ENCODE results near the gene TIAL1.
"Not testable (repeated sequence)": the region's sequence is repeated elsewhere in the genome, so short reads cannot be mapped to it uniquely, and the experiment has no call there.

The TIAL1 gene

DNA sequence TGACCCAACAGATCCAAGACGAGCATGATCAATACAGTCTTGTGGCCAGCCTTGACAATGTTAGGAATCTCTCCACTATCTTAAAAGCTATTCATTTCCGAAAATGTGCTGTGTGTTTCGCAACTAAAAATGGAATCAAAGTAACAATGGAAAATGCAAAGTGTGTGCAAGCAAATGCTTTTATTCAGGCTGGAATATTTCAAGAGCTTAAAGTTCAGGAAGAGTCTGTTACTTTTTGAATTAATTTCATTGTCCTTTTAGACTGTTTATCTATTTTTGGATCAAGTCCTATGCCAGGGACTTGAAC is 24.3 kb upstream of the TIAL1 start:
- WGBS (ENCODE audit: insufficient coverage) = 90% methylated on average over 2 of the region's 3 CpGs
- no peaks in the 10 kb centered on the region for H3K27me3 ChIP-seq (replicated peaks in 2 of 5; ENCODE audit: control insufficient read depth in 4 of 5, insufficient read depth in 5 of 5, low read length in 4 of 5)
- H3K27ac ChIP-seq (ENCODE audit: insufficient read depth in 1 of 2, low read depth in 1 of 2, low read length in 2 of 2, poor library complexity in 1 of 2, severe bottlenecking in 2 of 2) = no peak overlapping the region
- H3K4me1 ChIP-seq (ENCODE audit: control extremely low read depth in 1 of 4, control insufficient read depth in 4 of 4, insufficient read depth in 4 of 4, low read length in 3 of 4) = peaks cover 0 to 11% (median 0%) of the 10 kb centered on the region in 4 experiments
- CTCF ChIA-PET = interaction anchor here (1.4 kb wide), 1 partner anchor 8 kb away, joined by 3 read pairs; no protein-coding TSS in a partner anchor
- no peaks in the 10 kb centered on the region for H3K9me3 ChIP-seq (ENCODE audit: control extremely low read depth in 1 of 5, control insufficient read depth in 4 of 5, insufficient read depth in 2 of 5, low read depth in 1 of 5, low read length in 4 of 5)
- H3K4me3 ChIP-seq (ENCODE audit: control insufficient read depth in 1 of 7, extremely low read depth in 1 of 7, insufficient read depth in 4 of 7, low read depth in 2 of 7, low read length in 6 of 7) = no peak overlapping the region
- no peak for DNase-seq
- POLR2A ChIA-PET = no interaction called here
- H3K36me3 ChIP-seq (ENCODE audit: control insufficient read depth in 4 of 4, insufficient read depth in 4 of 4, low read length in 3 of 4) = no peaks in the 10 kb centered on the region

DNA sequence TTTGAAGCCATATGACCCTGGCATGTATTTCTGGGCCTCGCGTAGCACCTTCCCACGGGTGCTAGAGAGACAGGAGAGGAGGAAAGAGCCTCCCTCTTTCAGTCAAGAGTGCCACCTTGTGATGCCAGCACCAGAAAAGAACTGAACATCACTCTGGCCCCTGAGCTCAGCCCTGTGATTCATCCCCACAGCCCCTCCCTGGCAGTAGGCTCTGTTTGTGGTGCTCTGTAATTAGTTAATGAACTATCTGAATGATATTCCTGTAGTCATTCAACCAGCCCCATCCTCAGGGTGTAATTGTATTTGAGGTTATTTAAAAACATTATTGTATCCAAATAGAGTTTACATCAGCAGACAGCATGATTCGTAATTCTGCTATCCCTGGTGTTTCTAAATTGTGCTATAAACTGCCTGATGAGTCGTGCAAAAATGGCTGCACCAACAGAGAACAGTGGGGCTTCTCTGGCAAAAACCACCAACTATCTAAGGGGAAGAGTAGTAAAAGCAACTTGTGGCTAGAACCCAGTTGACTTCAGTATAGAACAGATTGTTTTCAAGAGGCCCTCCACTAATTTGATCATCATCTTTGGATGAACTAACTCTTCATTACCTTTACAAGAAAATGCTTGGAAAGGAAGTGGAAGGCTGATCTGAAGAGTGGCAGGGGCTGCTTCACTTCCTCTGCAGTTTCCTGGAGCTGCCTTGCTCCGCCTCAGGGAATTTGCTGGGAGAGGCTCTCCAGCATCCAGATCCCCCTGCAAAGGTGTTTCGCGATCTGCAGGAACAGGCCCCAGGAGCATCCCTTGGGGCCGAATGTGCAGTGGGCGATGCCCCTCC is 23.7 kb upstream of the TIAL1 start:
- Histone ChIP-seq H3K4me1 (ENCODE audit: control extremely low read depth in 1 of 4, control insufficient read depth in 4 of 4, insufficient read depth in 4 of 4, low read length in 3 of 4) (peaks cover 0 to 11% (median 0%) of the 10 kb centered on the region in 4 experiments), H3K27ac (ENCODE audit: insufficient read depth in 1 of 2, low read depth in 1 of 2, low read length in 2 of 2, poor library complexity in 1 of 2, severe bottlenecking in 2 of 2) (no peak overlapping the region), H3K27me3 (replicated peaks in 2 of 5; ENCODE audit: control insufficient read depth in 4 of 5, insufficient read depth in 5 of 5, low read length in 4 of 5) (no peaks in the 10 kb centered on the region), H3K4me3 (ENCODE audit: control insufficient read depth in 1 of 7, extremely low read depth in 1 of 7, insufficient read depth in 4 of 7, low read depth in 2 of 7, low read length in 6 of 7) (no peak overlapping the region), H3K36me3 (ENCODE audit: control insufficient read depth in 4 of 4, insufficient read depth in 4 of 4, low read length in 3 of 4) (no peaks in the 10 kb centered on the region), H3K9me3 (ENCODE audit: control extremely low read depth in 1 of 5, control insufficient read depth in 4 of 5, insufficient read depth in 2 of 5, low read depth in 1 of 5, low read length in 4 of 5) (no peaks in the 10 kb centered on the region)
- peak in 2 of 3 donors; percentile 40 to 43 for DNase-seq
- 98% methylated on average over 5 of the region's 10 CpGs for WGBS (ENCODE audit: insufficient coverage)
- ChIA-PET POLR2A (no interaction called here), CTCF (interaction anchor here (2.7 kb wide), 1 partner anchor 12 kb away, joined by 8 read pairs; no protein-coding TSS in a partner anchor)

DNA sequence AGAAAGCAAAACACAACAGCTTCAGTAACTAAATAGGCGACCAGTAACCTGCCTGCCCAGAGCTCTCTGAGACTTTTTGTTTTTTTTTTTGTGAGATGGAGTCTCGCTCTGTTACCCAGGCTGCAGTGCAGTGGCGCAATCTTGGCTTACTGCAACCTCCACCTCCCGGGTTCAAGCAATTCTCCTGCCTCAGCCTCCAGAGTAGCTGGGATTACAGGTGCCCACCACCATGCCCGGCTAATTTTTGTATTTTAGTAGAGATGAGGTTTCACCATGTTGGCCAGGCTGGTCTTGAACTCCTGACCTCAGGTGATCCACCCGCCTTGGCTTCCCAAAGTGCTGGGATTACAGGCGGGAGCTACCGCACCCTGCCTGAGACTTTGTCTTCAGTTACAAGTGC is 23.0 kb upstream of the TIAL1 start:
- DNase-seq; H3K36me3 ChIP-seq (ENCODE audit: control insufficient read depth in 4 of 4, insufficient read depth in 4 of 4, low read length in 3 of 4); H3K27me3 ChIP-seq (replicated peaks in 2 of 5; ENCODE audit: control insufficient read depth in 4 of 5, insufficient read depth in 5 of 5, low read length in 4 of 5); H3K27ac ChIP-seq (ENCODE audit: insufficient read depth in 1 of 2, low read depth in 1 of 2, low read length in 2 of 2, poor library complexity in 1 of 2, severe bottlenecking in 2 of 2); H3K9me3 ChIP-seq (ENCODE audit: control extremely low read depth in 1 of 5, control insufficient read depth in 4 of 5, insufficient read depth in 2 of 5, low read depth in 1 of 5, low read length in 4 of 5); H3K4me3 ChIP-seq (ENCODE audit: control insufficient read depth in 1 of 7, extremely low read depth in 1 of 7, insufficient read depth in 4 of 7, low read depth in 2 of 7, low read length in 6 of 7); POLR2A ChIA-PET: not testable (repeated sequence)
- CTCF ChIA-PET = interaction anchor here (2.7 kb wide), 1 partner anchor 11 kb away, joined by 8 read pairs; no protein-coding TSS in a partner anchor
- 98% methylated on average over 4 of the region's 8 CpGs for WGBS (ENCODE audit: insufficient coverage)
- H3K4me1 ChIP-seq (ENCODE audit: control extremely low read depth in 1 of 4, control insufficient read depth in 4 of 4, insufficient read depth in 4 of 4, low read length in 3 of 4) = peaks cover 0 to 11% (median 0%) of the 10 kb centered on the region in 4 experiments

DNA sequence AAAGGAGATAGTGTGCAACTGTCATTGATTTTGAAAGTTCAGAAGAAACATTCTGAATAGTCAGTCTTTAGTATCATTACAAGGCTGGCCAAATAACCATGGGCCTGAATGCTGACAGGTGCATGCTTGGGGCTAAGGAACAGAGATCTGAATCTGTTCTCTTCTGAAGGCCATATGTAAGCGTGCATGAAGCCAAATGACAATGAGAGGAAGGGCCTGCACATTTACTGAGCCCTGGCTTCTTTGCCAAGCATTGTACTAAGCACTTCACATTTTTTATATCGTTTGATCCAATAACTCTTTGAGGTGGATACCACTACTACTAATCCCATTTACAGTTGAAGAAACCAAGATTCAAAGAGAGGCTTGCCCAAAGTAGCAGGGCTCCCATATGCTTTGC is 22.5 kb upstream of the TIAL1 start:
- no peaks in the 10 kb centered on the region for H3K9me3 ChIP-seq (ENCODE audit: control extremely low read depth in 1 of 5, control insufficient read depth in 4 of 5, insufficient read depth in 2 of 5, low read depth in 1 of 5, low read length in 4 of 5)
- H3K27me3 ChIP-seq (replicated peaks in 2 of 5; ENCODE audit: control insufficient read depth in 4 of 5, insufficient read depth in 5 of 5, low read length in 4 of 5) = no peaks in the 10 kb centered on the region
- POLR2A ChIA-PET = no interaction called here
- no peak overlapping the region for H3K27ac ChIP-seq (ENCODE audit: insufficient read depth in 1 of 2, low read depth in 1 of 2, low read length in 2 of 2, poor library complexity in 1 of 2, severe bottlenecking in 2 of 2)
- H3K4me1 ChIP-seq (ENCODE audit: control extremely low read depth in 1 of 4, control insufficient read depth in 4 of 4, insufficient read depth in 4 of 4, low read length in 3 of 4) = peaks cover 0 to 11% (median 0%) of the 10 kb centered on the region in 4 experiments
- H3K4me3 ChIP-seq (ENCODE audit: control insufficient read depth in 1 of 7, extremely low read depth in 1 of 7, insufficient read depth in 4 of 7, low read depth in 2 of 7, low read length in 6 of 7) = no peak overlapping the region
- no peak for DNase-seq
- WGBS (ENCODE audit: insufficient coverage) = 88% methylated on average over 2 of the region's 2 CpGs
- CTCF ChIA-PET = interaction anchor here (2.3 to 2.7 kb wide), 2 partner anchors 8 to 11 kb away, joined by 5 to 8 read pairs; no protein-coding TSS in a partner anchor
- no peaks in the 10 kb centered on the region for H3K36me3 ChIP-seq (ENCODE audit: control insufficient read depth in 4 of 4, insufficient read depth in 4 of 4, low read length in 3 of 4)

DNA sequence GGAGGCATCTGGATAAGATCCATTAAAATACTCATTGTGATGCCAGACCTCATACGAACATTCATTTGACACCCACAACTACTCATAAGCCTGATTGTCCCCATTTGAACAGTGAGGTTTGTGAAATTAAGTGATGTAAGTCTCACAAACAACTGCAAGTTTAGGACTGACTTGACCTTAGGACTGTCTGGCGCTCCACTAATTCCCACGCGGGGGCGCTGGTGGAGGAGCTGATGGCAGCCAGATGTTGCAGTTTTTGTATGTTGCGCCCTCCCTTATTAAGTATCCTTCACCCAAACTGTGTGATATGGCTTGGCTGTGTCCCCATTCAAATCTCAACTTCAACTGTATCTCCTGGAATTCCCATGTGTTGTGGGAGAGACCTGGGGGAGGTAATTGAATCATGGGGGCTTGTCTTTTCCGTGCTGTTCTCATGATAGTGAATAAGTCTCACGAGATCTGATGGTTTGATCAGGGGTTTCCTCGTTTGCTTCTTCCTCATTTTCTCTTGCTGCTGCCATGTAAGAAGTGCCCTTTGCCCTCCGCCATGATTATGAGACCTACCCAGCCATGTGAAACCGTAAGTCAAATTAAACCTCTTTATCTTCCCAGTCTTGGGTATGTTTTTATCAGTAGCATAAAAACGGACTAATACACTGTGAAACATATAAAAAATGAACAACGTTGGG is 20.3 kb upstream of the TIAL1 start:
- Histone ChIP-seq H3K9me3 (ENCODE audit: control extremely low read depth in 1 of 5, control insufficient read depth in 4 of 5, insufficient read depth in 2 of 5, low read depth in 1 of 5, low read length in 4 of 5) (no peaks in the 10 kb centered on the region), H3K27ac (ENCODE audit: insufficient read depth in 1 of 2, low read depth in 1 of 2, low read length in 2 of 2, poor library complexity in 1 of 2, severe bottlenecking in 2 of 2) (no peak overlapping the region), H3K27me3 (replicated peaks in 2 of 5; ENCODE audit: control insufficient read depth in 4 of 5, insufficient read depth in 5 of 5, low read length in 4 of 5) (no peaks in the 10 kb centered on the region), H3K4me1 (ENCODE audit: control extremely low read depth in 1 of 4, control insufficient read depth in 4 of 4, insufficient read depth in 4 of 4, low read length in 3 of 4) (peaks cover 0 to 11% (median 0%) of the 10 kb centered on the region in 4 experiments), H3K36me3 (ENCODE audit: control insufficient read depth in 4 of 4, insufficient read depth in 4 of 4, low read length in 3 of 4) (no peaks in the 10 kb centered on the region), H3K4me3 (ENCODE audit: control insufficient read depth in 1 of 7, extremely low read depth in 1 of 7, insufficient read depth in 4 of 7, low read depth in 2 of 7, low read length in 6 of 7) (no peak overlapping the region)
- WGBS (ENCODE audit: insufficient coverage) = 85% methylated on average over 7 of the region's 13 CpGs
- ChIA-PET CTCF (interaction anchor here (0.7 to 2.3 kb wide), 4 partner anchors 10 to 215 kb away, joined by 3 to 5 read pairs (median 4); no protein-coding TSS in a partner anchor), POLR2A (interaction anchor here (0.6 kb wide), 2 partner anchors 38 to 332 kb away, joined by 4 to 5 read pairs; no protein-coding TSS in a partner anchor)
- DNase-seq = no peak

DNA sequence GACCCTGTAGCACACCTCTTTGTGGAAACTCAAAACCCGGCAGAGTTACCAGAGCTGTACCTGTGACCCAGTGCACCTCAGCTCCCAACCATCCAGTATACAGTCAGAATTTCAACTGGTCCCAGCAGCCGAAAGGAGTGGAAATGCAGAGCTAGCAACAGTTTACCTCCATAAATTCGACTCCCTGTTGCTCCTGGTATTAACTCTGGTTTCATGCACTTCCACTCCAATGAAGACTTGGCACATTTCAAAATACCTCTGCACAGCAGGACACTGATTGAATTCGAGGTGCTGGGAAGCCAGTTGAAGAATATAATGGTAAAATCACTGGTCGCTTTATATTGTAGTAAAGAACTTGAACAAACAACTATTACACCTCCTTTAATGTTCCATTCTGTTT is 17.9 kb upstream of the TIAL1 start:
- WGBS (ENCODE audit: insufficient coverage) = 93% methylated on average over 3 of the region's 5 CpGs
- H3K4me3 ChIP-seq (ENCODE audit: control insufficient read depth in 1 of 7, extremely low read depth in 1 of 7, insufficient read depth in 4 of 7, low read depth in 2 of 7, low read length in 6 of 7) = no peak overlapping the region
- H3K36me3 ChIP-seq (ENCODE audit: control insufficient read depth in 4 of 4, insufficient read depth in 4 of 4, low read length in 3 of 4) = no peaks in the 10 kb centered on the region
- H3K4me1 ChIP-seq (ENCODE audit: control extremely low read depth in 1 of 4, control insufficient read depth in 4 of 4, insufficient read depth in 4 of 4, low read length in 3 of 4) = no peaks in the 10 kb centered on the region
- CTCF ChIA-PET = interaction anchor here (0.9 to 1.6 kb wide), 2 partner anchors 13 to 39 kb away, joined by 3 to 4 read pairs; no protein-coding TSS in a partner anchor
- no peaks in the 10 kb centered on the region for H3K27me3 ChIP-seq (replicated peaks in 2 of 5; ENCODE audit: control insufficient read depth in 4 of 5, insufficient read depth in 5 of 5, low read length in 4 of 5)
- DNase-seq = no peak
- no peak overlapping the region for H3K27ac ChIP-seq (ENCODE audit: insufficient read depth in 1 of 2, low read depth in 1 of 2, low read length in 2 of 2, poor library complexity in 1 of 2, severe bottlenecking in 2 of 2)
- POLR2A ChIA-PET = no interaction called here
- H3K9me3 ChIP-seq (ENCODE audit: control extremely low read depth in 1 of 5, control insufficient read depth in 4 of 5, insufficient read depth in 2 of 5, low read depth in 1 of 5, low read length in 4 of 5) = peaks cover 0 to 2% (median 0%) of the 10 kb centered on the region in 5 experiments

DNA sequence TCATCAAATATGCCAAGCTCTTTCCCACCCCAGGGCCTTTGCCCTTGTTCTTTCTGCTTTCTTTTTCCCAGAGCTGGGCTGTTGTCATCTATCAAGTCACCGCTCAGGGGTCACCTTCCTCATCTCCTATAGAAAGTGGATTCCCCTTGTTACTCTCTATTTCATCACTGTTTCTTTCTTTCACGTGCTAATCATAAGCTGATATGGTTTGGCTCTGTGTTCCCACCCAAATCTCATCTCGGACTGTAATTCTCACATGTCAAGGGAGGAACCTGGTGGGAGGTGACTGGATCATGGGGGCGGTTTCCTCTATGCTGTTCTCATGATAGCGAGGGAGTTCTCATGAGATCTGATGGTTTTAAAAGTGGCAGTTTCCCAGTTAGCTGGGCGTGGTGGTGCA is 17.0 kb upstream of the TIAL1 start:
- 100% methylated on average over 3 of the region's 6 CpGs for WGBS (ENCODE audit: insufficient coverage)
- no peaks in the 10 kb centered on the region for H3K4me1 ChIP-seq (ENCODE audit: control extremely low read depth in 1 of 4, control insufficient read depth in 4 of 4, insufficient read depth in 4 of 4, low read length in 3 of 4)
- ChIA-PET POLR2A (no interaction called here), CTCF (interaction anchor here (1.2 to 1.8 kb wide), 3 partner anchors 8 to 13 kb away, joined by 3 to 6 read pairs (median 4); no protein-coding TSS in a partner anchor)
- peaks cover 0 to 2% (median 0%) of the 10 kb centered on the region in 5 experiments for H3K9me3 ChIP-seq (ENCODE audit: control extremely low read depth in 1 of 5, control insufficient read depth in 4 of 5, insufficient read depth in 2 of 5, low read depth in 1 of 5, low read length in 4 of 5)
- no peak overlapping the region for H3K4me3 ChIP-seq (ENCODE audit: control insufficient read depth in 1 of 7, extremely low read depth in 1 of 7, insufficient read depth in 4 of 7, low read depth in 2 of 7, low read length in 6 of 7)
- H3K27me3 ChIP-seq (replicated peaks in 2 of 5; ENCODE audit: control insufficient read depth in 4 of 5, insufficient read depth in 5 of 5, low read length in 4 of 5) = no peaks in the 10 kb centered on the region
- DNase-seq = no peak
- no peak overlapping the region for H3K27ac ChIP-seq (ENCODE audit: insufficient read depth in 1 of 2, low read depth in 1 of 2, low read length in 2 of 2, poor library complexity in 1 of 2, severe bottlenecking in 2 of 2)
- no peaks in the 10 kb centered on the region for H3K36me3 ChIP-seq (ENCODE audit: control insufficient read depth in 4 of 4, insufficient read depth in 4 of 4, low read length in 3 of 4)

Data from common myeloid progenitor, CD34-positive (primary cell).